PC-9 (cell line): ENCODE results near the gene PAQR7. TPM values are rescaled to one million over a fixed set of nuclear protein-coding genes. Genes with fewer than 3 reads are reported as not detected.

Experiments used
- BruUV-seq: library from RNA; stranded (reverse); fragments of 400-500 nt; replicated peaks from 2 replicates; lab custom pipeline; 2021; lab: Mats Ljungman, UMichigan
- CTCF ChIA-PET: fragments of 300-600 bp; sonication (Branson Sonifier 250); formaldehyde crosslinking; loops from one replicate; lab custom pipeline; 2022; ENCODE audit warnings: antibody characterized with exemption; lab: Charles Lee
- POLR2A ChIA-PET: fragments of 300-600 bp; sonication (Branson Sonifier 250); formaldehyde crosslinking; loops from one replicate; lab custom pipeline; 2022; ENCODE audit warnings: antibody characterized with exemption; ENCODE audit not compliant: unreplicated experiment; lab: Charles Lee
- DNase-seq, 2 experiments: peaks; one replicate each; pipeline versions ENCODE4 v3.0.0 to v3.0.0-alpha.2; 2015 to 2022; ENCODE audit warnings: mixed read lengths in 1 of 2
- H2AFZ ChIP-seq: fragments of 200-600 bp; sonication (generic); 2 replicates; pipeline ENCODE4 v1.8.1; 2017; ENCODE audit warnings: antibody characterized with exemption
- H3F3A ChIP-seq: fragments of 200-600 bp; sonication (generic); 2 replicates; pipeline ENCODE4 v1.8.1; 2017; ENCODE audit warnings: antibody characterized with exemption, mild to moderate bottlenecking, low read depth; ENCODE audit not compliant: insufficient read depth
- H3K27ac ChIP-seq: fragments of 200-600 bp; sonication (generic); 2 replicates; pipeline ENCODE4 v1.6.1; 2016; ENCODE audit warnings: mixed run types
- H3K27me3 ChIP-seq: fragments of 200-600 bp; sonication (generic); 2 replicates; pipeline ENCODE4 v1.6.1; 2016; ENCODE audit warnings: low read depth, mixed run types; ENCODE audit not compliant: insufficient read depth
- H3K36me3 ChIP-seq: fragments of 200-600 bp; sonication (generic); 2 replicates; pipeline ENCODE4 v1.6.1; 2016; ENCODE audit warnings: low read depth, mixed run types
- H3K4me1 ChIP-seq: fragments of 200-600 bp; sonication (generic); replicated peaks from 2 replicates; pipeline ENCODE4 v1.6.1; 2016; ENCODE audit warnings: mixed run types; ENCODE audit not compliant: insufficient read depth
- H3K4me2 ChIP-seq: fragments of 200-600 bp; sonication (generic); 2 replicates; pipeline ENCODE4 v1.6.1; 2017; ENCODE audit warnings: mixed run types
- H3K4me3 ChIP-seq: fragments of 200-600 bp; sonication (generic); 2 replicates; pipeline ENCODE4 v1.6.1; 2016; ENCODE audit warnings: mixed run types
- H3K79me2 ChIP-seq: fragments of 200-600 bp; sonication (generic); 2 replicates; pipeline ENCODE4 v1.6.1; 2017; ENCODE audit warnings: low read depth, mixed run types
- H3K9me2 ChIP-seq: fragments of 200-600 bp; sonication (generic); 2 replicates; pipeline ENCODE4 v1.8.1; 2017; ENCODE audit warnings: mild to moderate bottlenecking; ENCODE audit not compliant: insufficient read depth
- H3K9me3 ChIP-seq: fragments of 200-600 bp; sonication (generic); 2 replicates; pipeline ENCODE4 v1.8.1; 2016; ENCODE audit warnings: low read depth; ENCODE audit not compliant: insufficient read depth
- H4K20me1 ChIP-seq: fragments of 200-600 bp; sonication (generic); 2 replicates; pipeline ENCODE4 v1.8.1; 2017; ENCODE audit not compliant: insufficient read depth
- CTCF ChIP-seq: fragments of 200-600 bp; sonication (generic); conservative IDR thresholded peaks from 2 replicates; pipeline ENCODE4 v1.6.1; 2017; ENCODE audit warnings: mixed run types, antibody characterized with exemption, mild to moderate bottlenecking, moderate library complexity
- EZH2 ChIP-seq: fragments of 200-600 bp; sonication (generic); IDR thresholded peaks from 2 replicates; pipeline ENCODE4 v1.8.0; 2017; ENCODE audit warnings: antibody characterized with exemption, low read depth
- intact Hi-C: fragments of 100-400 bp; cut with micrococcal nuclease; formaldehyde crosslinking; loops from one replicate; pipeline ENCODE4 v1.10.0; 2022; ENCODE audit not compliant: unreplicated experiment
- total RNA-seq: library from RNA; stranded (reverse); gene quantifications from 2 replicates; pipeline ENCODE4 v1.2.3, GENCODE V29; 2021

PAQR7 gene
- total RNA-seq, 1 experiment from 2014 or later: 34.0 TPM

GRCh38 chr1:25880518-25880917 lies 5.0 kb upstream of the PAQR7 start:
- Histone ChIP-seq H4K20me1 (no peaks in the 10 kb centered on the region), H3K9me2 (no peaks in the 10 kb centered on the region), H3F3A (peaks cover 10% of the 10 kb centered on the region), H3K4me1 (peaks cover 35% of the 10 kb centered on the region), H3K79me2 (no peaks in the 10 kb centered on the region), H3K36me3 (no peaks in the 10 kb centered on the region), H3K27ac (no peak overlapping the region), H2AFZ (no peak overlapping the region), H3K27me3 (no peaks in the 10 kb centered on the region), H3K4me2 (no peak overlapping the region), H3K4me3 (no peak overlapping the region), H3K9me3 (no peaks in the 10 kb centered on the region)
- BruUV-seq: no TSS peak
- no peak for TF ChIP-seq CTCF
- TF ChIP-seq EZH2: no peak
- no peak for DNase-seq
- intact Hi-C loops: no loop called here
- ChIA-PET CTCF (no interaction called here), POLR2A (interaction anchor here (0.6 kb wide), 1 partner anchor 156 kb away, joined by 3 read pairs; no protein-coding TSS in a partner anchor)

GRCh38 chr1:25879675-25880074 lies 4.2 kb upstream of the PAQR7 start:
- Histone ChIP-seq H2AFZ (no peak overlapping the region), H3K4me3 (no peak overlapping the region), H3K9me2 (no peaks in the 10 kb centered on the region), H3F3A (peaks cover 10% of the 10 kb centered on the region), H3K4me2 (0 out of 2 replicates have a peak overlapping the region, but pooled peaks have one; percentile 7), H3K9me3 (no peaks in the 10 kb centered on the region), H3K36me3 (no peaks in the 10 kb centered on the region), H4K20me1 (no peaks in the 10 kb centered on the region), H3K79me2 (peaks cover 2% of the 10 kb centered on the region), H3K27ac (no peak overlapping the region), H3K4me1 (peaks cover 35% of the 10 kb centered on the region), H3K27me3 (no peaks in the 10 kb centered on the region)
- intact Hi-C loops: loop anchor here (1.0 kb wide), 1 partner anchor 13 kb away; no protein-coding TSS in a partner anchor
- TF ChIP-seq EZH2 (no peak), CTCF (no peak)
- ChIA-PET POLR2A (no interaction called here), CTCF (no interaction called here)
- no TSS peak for BruUV-seq
- DNase-seq: peak in 1 of 2 experiments; percentile 40

- H3K36me3 ChIP-seq: no peaks in the 10 kb centered on the region
- no peak overlapping the region for H2AFZ ChIP-seq
- intact Hi-C loops: loop anchor here (1.0 kb wide), 1 partner anchor 14 kb away; no protein-coding TSS in a partner anchor
- H3K4me1 ChIP-seq: peaks cover 37% of the 10 kb centered on the region
- no peaks in the 10 kb centered on the region for H3K9me2 ChIP-seq
- H3K4me3 ChIP-seq: no peak overlapping the region
- TF ChIP-seq EZH2 (no peak), CTCF (no peak)
- no peaks in the 10 kb centered on the region for H3K27me3 ChIP-seq
- ChIA-PET POLR2A (interaction anchor here (0.6 to 0.9 kb wide), 2 partner anchors 11 to 1906 kb away, joined by 3 to 13 read pairs; no protein-coding TSS in a partner anchor), CTCF (no interaction called here)
- peak overlapping the region; percentile 50 for H3K4me2 ChIP-seq
- peaks cover 10% of the 10 kb centered on the region for H3F3A ChIP-seq
- no peaks in the 10 kb centered on the region for H3K9me3 ChIP-seq
- no TSS peak for BruUV-seq
- H4K20me1 ChIP-seq: no peaks in the 10 kb centered on the region
- peak overlapping the region; percentile 27; the same call in 1 of the 2 replicates for H3K27ac ChIP-seq
- peak in 1 of 2 experiments; percentile 56 for DNase-seq
- peaks cover 11% of the 10 kb centered on the region for H3K79me2 ChIP-seq
These were observed 3.2 kb upstream of the PAQR7 start for GRCh38 chr1:25878690-25879089.
